Hematopoietic multipotent progenitor cell treated with erythropoietin and hydrocortisone succinate and interleukin-3 and kit ligand, for 15 days (in vitro differentiated cells): ENCODE results near the gene DAGLA.
A peak's percentile ranks its signal among the peaks of the same experiment; 100 is the strongest.
"Not testable (repeated sequence)": the region's sequence is repeated elsewhere in the genome, so short reads cannot be mapped to it uniquely, and the experiment has no call there.

Experiments
- DNase-seq: peaks from one replicate; pipeline ENCODE4 v3.0.0-alpha.2; 2015; ENCODE audit warnings: low spot score

DAGLA gene, protein sequence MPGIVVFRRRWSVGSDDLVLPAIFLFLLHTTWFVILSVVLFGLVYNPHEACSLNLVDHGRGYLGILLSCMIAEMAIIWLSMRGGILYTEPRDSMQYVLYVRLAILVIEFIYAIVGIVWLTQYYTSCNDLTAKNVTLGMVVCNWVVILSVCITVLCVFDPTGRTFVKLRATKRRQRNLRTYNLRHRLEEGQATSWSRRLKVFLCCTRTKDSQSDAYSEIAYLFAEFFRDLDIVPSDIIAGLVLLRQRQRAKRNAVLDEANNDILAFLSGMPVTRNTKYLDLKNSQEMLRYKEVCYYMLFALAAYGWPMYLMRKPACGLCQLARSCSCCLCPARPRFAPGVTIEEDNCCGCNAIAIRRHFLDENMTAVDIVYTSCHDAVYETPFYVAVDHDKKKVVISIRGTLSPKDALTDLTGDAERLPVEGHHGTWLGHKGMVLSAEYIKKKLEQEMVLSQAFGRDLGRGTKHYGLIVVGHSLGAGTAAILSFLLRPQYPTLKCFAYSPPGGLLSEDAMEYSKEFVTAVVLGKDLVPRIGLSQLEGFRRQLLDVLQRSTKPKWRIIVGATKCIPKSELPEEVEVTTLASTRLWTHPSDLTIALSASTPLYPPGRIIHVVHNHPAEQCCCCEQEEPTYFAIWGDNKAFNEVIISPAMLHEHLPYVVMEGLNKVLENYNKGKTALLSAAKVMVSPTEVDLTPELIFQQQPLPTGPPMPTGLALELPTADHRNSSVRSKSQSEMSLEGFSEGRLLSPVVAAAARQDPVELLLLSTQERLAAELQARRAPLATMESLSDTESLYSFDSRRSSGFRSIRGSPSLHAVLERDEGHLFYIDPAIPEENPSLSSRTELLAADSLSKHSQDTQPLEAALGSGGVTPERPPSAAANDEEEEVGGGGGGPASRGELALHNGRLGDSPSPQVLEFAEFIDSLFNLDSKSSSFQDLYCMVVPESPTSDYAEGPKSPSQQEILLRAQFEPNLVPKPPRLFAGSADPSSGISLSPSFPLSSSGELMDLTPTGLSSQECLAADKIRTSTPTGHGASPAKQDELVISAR

DNA sequence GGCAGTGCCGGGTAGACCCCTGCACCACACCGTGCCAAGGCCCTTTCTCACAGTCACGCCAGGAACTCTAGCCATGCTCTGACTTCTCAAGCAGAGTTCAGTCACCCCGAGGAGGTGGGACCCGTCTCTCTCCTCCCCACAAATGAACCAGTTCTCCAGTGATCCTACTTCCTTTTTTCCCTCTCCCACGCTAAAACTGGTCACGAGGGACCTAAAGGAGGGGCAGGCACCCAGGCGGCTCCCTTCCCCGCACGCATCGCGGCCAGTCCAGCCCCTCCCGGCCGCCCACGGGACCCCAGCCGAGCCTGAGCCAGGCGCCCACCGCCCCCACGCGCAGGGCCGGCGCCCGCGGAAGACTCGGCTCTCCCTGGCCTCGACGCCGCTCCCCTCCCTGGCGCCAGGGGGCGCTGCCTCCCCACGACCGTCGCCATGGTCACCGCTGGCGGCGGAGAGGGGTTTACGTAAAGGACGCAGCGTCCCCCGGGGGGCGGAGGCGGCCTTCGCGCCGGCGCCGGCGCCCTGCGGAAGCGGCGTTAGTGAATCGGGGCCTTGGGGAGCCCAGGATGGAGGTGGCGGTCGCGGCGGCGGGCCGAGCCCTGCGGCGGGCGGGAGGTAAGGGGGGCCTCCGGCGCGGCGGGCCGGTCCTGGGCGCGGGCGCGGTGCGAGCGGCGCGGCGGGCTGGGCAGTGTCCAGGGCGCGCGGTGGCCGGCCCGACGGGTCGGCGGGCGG, at the start of gene DAGLA:
Gene DAGLA, plus strand, starts transcription at position 499 of the 729 bp plus-strand sequence. CDS start 39,765 bp downstream, outside the sequence.
- peak; percentile 48 for DNase-seq

DNA sequence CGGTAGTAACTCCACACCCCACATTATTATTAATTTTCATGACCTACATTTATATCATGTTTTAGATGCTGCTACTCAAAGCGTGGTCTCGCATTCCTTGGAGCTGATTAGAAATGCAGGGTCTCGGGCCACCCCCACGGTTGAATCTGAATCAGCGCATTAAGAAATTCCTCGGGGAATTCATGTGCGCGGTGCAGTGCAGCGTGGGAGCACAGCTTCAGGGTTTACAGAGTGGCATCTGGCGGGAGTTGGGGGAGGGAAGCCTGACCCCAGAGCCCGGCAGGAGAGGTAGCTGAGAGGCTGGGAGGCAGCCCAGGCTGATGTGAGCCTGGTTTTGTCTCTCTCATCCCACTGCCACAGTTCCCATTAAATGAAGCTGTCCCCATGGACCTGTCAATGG, 48.1 kb upstream of the DAGLA start:
- no peak for DNase-seq

DNA sequence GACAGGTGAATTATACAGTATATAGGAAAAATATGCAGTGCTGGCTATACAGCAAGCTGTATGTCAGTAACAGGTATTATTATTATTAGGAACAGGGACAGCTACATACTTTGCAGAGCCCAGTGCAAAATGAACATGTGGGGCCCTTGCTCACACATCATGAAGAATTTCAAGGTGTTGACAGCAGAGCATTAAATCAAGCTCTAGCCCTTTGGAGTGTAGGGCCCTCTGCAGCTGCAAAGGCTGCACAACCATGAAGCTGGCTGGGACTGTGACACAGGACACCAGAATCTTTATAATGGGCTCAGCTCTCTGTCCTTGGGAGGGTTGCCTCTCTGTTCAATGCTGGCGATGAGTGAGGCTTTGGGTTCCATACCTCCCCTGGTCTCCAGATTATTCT, 44.9 kb upstream of the DAGLA start:
- DNase-seq, result no peak

DNA sequence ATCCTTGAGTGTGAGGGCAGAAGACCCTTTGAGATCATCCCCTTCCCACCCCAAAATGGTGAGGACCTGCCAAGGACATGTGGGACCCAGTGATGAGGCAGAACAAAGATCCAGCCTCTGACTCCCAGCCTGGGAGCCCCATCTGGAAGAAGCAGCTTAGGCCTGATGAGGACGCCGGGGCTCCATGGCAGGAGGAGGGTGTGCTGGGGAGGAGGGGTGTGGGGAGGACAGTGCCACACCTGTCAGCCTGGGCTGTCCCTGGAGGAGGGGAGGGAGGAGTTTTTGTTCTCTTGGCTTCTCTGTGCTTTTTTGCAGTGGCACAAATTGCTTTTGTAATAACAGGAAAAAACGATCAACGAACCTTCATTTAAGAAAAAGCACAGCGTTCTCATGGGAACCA, 44.4 kb upstream of the DAGLA start:
- DNase-seq, result no peak

DNA sequence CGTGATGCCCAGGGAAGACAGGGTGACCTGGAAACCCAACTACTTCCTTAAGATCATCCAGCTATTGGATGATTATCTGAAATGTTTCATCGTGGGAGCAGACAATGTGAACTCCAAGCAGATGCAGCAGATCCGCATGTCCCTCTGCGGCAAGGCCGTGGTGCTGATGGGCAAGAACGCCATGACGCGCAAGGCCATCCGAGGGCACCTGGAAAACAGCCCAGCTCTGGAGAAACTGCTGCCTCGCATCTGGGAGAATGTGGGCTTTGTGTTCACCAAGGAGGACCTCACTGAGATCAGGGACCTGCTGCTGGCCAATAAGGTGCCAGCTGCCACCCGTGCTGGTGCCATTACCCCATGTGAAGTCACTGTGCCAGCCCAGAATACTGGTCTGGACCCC, 43.5 kb upstream of the DAGLA start:
- DNase-seq, result no peak

DNA sequence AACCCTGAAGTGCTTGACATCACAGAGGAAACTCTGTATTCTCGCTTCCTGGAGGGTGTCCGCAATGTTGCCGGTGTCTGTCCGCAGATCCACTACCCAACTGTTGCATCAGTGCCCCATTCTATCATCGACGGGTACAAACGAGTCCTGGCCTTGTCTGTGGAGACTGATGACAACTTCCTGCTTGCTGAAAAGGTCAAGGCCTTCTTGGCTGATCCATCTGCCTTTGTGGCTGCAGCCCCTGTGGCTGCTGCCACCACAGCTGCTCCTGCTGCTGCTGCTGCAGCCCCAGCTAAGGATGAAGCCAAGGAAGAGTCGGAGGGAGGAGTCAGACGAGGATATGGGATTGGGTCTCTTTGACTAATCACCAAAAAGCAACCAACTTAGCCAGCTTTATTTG, 42.9 kb upstream of the DAGLA start:
- no peak for DNase-seq

DNA sequence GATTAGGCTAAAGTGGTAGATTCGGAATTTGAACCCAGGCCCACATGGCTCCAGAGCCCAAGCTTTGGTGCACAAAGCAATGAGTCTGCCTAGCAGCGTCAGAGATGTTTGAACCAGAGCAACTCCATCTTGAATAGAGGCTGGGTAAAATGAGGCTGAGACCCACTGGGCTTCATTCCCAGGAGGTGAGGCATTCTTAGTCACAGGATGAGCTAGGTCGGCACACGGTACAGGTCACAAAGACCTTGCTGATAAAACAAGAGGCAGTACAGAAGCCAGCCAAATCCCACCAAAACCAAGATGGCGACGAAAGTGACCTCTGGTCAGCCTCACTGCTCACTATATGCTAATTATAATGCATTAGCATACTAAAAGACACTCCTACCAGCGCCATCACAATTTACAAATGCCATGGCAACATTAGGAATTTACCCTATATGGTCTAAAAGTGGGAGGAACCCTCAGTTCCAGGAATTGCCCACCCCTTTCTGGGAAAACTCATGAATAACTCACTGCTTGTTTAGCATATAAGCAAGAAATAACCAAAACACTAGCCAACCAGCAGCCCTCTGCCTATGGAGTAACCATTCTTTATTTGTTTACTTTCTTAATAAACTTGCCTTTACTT, 40.3 kb upstream of the DAGLA start:
- no peak for DNase-seq

DNA sequence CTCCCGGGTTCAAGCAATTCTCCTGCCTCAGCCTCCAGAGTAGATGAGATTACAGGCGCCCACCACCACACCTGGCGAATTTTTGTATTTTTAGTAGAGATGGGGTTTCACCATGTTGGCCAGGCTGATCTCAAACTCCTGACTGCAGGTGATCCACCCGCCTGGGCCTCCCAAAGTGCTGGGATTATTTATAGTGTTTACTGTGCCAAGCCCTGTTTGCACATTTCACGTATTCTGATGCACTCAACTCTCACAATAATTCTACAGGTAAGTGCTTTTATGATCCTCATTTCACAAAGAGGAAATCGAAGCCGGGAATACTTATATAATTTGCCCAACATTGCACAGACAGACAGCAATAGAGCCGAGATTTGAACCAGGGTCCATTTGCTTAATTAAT, 38.0 kb upstream of the DAGLA start:
- DNase-seq, result no peak

DNA sequence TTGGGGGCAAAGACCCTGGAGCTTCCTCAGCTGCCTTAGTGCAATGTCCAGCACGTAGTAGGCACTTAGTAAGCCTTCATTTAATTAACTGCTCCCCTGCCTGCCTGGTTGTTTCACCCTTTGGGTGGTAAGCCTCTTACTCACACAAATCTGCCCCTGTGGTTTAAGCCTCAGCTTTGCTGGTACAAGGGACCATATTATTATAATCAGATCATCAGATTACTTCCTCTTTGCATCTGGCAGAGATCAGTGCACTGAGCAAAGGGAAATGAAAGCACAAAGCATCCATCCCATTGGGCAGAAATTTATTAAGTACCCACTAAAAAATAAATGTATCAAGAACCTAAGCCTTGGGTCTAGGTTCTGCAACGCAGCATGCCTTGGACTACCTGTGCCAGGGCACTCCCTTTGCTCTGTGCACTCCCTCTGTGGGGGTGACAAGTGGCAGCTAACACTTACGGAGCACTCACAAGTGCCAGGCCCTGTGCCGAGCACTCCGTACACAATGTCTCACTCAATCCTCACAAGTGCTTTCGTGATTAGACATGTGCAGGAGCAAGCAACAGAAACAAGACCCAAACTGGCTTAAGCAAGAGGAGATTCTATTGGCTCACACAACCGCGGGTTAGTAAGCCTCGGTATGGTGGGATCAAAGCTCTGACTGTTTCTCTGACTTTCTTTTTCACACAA, 34.9 kb upstream of the DAGLA start:
- DNase-seq, result no peak

DNA sequence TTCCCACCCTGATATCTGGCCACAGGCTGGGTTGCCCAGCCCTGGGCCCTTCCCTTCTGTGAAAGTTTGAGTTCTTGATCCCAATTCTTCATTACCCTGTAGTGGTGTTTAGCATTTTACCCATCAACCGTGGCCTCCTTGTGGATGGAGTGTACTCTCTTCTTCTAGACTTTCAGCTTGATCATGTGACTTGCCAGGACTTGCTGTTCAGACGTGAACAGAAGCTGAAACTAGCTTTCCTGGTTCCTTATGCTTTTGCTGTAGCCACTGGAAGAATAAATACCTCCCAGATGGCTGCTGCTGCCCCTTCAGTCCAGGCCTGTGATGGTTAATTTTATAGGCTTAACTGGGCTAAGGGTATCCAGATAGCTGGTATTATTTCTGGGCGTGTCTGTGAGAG, 32.7 kb upstream of the DAGLA start:
- DNase-seq, result no peak

DNA sequence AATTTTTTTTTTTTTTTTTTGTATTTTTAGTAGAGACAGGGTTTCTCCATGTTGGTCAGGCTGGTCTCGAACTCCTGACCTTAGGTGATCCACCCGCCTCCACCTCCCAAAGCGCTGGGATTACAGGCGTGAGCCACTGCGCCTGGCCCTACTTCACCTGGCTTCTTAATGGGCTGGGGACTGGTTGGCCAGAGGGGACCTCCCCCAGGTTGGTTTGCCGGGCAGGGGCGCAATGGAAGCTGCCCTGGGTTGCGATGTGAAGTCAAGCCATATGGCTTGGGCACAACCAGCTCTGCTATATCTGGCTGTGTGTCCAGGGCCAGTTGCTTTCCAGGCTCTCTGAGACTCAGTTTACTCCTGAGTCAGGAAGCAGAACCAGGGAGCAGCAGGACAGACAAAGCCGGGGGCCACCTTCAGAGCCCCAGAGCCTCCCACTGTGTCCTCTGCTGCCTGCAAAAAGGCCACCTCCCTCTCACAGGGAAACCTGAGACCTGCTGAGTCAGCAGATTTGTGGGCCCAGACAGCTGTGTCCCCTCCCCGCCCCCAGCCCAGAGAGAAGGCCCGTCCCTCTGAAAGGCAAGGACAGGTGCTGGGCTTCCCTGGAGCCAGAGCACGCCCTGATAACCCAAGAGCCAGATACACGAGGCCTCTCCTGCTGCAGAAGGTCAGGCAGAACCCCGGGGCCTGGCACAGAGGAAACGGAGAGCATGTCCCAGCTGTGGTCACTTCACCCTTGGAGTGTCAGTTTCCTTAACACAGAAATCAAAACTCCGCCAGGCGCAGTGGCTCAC, 29.2 kb upstream of the DAGLA start:
- no peak for DNase-seq

DNA sequence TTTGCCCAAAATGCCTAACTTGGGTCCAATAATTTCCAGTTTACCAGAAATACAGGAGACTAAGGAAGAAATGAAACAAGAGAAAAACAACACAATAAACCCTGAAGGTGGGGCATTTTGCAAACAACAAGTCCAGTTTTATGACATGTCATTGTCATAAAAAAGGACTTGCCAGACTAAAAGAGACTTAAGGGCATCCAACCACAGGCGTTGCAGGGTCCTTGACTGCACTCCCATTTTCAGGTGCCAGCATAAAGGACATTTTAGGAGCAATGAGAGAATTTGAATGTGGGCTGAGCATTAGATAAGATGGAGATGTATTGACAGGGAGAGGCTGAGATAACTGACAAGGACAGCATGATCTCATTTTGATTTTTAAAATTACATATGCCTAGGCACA, 28.1 kb upstream of the DAGLA start:
- DNase-seq, result no peak

DNA sequence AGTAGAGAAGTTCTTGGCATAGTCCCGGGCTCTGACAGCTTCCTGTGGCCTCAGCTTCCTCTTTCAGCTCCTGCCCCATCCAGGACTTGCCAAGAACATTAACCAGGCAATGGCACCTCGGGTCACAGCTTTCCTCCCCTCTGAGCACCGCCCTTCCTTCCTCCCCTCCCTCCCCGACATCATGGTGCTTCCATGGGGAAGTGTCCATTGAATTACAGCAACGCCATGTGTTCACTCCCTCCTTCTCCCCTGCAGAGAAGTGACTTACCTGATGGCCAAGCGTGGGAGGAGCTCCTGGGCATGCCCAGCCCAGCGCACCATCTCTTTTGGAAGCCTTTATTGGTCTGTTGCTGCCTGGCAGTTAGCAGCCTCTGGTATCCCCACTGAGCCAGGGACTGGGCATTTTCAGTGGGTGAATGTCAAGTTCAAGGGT, 25.8 kb upstream of the DAGLA start:
- no peak for DNase-seq

DNA sequence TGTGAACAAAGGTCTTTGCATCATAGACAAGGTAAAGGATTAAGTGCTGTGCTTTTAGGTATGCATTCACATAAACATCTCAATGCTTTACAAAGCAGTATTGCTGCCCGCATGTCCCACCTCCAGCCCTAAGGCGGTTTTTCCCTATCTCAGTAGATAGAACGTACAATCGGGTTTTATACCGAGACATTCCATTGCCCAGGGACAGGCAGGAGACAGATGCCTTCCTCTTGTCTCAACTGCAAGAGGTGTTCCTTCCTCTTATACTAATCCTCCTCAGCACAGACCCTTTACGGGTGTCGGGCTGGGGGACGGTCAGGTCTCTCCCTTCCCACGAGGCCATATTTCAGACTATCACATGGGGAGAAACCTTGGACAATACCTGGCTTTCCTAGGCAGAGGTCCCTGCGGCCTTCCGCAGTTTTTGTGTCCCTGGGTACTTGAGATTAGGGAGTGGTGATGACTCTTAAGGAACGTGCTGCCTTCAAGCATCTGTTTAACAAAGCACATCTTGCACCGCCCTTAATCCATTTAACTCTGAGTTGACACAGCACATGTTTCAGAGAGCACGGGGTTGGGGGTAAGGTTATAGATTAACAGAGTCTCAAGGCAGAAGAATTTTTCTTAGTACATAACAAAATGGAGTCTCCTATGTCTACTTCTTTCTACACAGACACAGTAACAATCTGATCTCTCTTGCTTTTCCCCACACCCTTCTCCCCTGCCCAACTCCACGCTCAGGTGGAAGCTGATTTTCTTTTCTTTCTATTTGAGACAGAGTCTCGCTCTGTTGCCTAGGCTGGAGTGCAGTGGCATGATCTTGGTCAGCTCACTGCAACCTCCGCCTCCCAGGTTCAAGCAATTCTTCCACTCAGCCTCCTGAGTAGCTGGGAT, 24.7 kb upstream of the DAGLA start:
- DNase-seq, result not testable (repeated sequence)

DNA sequence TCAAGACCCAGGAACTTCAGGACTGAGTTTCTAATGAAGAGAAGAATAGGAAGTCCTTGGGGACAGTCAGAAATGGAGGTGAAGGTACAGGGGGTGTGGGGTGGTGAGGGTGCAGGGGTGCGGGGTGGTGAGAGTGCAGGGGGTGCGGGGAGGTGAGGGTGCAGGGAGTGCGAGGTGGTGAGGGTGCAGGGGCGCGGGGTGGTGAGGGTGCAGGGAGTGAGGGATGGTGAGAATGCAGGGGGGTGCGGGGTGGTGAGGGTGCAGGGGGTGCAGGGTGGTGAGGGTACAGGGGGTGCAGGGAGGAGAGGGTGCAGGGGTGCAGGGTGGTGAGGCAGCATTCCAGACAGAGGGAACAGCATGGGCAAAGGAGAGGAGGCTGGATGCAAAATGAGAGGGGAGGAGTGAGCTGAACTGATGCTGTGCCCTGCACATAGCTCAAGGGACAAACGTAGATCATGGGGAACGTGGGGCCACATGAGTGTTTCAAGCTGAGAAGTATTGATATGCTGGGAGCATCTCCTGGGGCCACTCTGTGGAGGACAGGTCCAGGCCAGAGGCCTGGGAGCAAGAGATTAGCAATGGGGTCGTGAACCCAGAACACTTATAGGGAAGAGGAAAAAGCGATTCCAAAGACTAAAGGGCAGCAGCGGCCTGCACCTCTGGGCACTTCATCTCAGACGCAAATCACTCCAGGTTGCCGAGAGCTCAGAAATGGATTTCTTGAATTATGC, 23.7 kb upstream of the DAGLA start:
- DNase-seq, result no peak

DNA sequence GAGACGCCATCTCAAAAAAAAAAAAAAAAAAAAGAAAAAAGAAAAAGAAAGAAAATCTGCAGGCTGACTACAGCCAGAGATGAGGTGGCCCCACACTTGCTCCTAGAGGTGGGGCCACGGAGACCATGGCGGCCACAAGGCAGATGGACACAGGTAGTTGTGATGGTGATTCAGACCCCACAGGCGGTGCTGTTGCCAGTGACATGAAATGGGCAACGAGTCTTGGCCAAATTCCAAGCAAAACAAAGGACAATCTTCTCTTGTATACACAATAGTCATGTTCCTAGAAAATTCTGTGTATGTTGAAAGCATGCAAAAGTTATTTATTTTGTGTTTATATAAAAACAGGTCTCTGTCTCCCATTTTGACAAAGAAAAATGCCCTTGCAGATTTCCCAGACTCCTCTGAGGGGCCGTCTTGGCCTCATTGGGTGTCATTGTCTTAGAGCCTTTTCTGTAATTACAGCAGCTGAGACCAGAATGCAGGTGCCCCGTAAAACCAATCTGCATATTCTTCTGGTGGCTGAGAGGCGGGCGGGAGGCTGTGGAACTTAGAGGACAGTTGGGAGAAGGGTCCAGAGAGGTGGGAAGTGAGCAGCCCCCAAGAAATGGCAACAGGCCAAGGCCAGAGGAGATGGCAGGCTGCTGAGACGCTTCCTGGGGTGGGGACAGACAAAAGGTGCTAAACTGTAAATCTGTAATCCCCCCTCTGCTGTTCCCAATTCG, 22.5 kb upstream of the DAGLA start:
- no peak for DNase-seq

DNA sequence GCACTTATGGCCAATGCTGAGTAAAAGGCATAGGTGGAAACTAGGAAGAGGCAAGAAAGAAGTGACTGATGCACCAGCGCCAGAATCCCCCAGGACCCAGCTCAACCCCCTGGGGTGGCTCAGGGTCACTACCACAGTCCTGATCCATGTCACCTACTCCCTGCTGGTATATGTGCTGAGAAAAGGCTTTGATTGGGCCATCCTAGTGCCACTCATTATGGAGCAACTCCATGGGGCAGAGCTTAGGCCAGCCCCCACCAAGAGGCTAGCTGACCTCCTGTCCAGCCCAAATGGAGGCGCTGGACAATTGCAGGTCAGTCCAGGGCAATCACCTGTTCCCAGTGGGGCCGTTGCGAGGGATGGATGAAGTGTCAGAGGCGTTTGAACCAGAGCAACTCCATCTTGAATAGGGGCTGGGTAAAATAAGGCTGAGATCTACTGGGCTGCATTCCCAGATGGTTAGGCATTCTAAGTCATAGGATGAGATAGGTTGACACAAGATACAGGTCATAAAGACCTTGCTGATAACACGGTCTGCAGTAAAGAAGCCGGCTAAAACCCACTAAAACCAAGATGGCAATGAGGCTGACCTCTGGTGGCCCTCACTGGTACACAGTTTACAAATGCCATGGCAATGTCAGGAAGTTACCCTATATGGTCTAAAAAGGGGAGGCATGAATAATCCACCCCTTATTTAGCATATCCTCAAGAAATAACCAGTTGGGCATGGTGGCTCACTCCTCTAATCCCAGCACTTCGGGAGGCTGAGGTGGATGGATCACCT, 20.6 kb upstream of the DAGLA start:
- DNase-seq, result no peak
